Measurements from ENCODE around the gene SLC51B. TPM values are rescaled to one million over a fixed set of nuclear protein-coding genes. Genes with fewer than 3 reads are reported as not detected.

Gene SLC51B
- total and polyA plus RNA-seq, 2 of the 4 experiments (the other 2 are of a cell fraction): not detected

- Histone ChIP-seq H3K9ac (ENCODE audit: low read depth, low read length) (no peak overlapping the region), H4K5ac (ENCODE audit: low read depth, low read length) (no peak overlapping the region), H3K4me2 (ENCODE audit: low read depth, low read length) (no peak overlapping the region), H2AK5ac (ENCODE audit: low read depth, low read length) (no peak overlapping the region; the same call in 1 of the 2 replicates), H3K4me3 (ENCODE audit: insufficient read depth, low read depth, low read length) (no peak overlapping the region), H3K79me1 (ENCODE audit: low read depth in 1 of 2, low read length in 2 of 2) (no peaks in the 10 kb centered on the region), H4K20me1 (ENCODE audit: insufficient read depth, low read length) (no peaks in the 10 kb centered on the region; the same call in none of the 2 replicates), H2BK20ac (ENCODE audit: low read depth, low read length) (no peak overlapping the region), H3K27me3 (ENCODE audit: control insufficient read depth, insufficient read depth, low read length) (peaks cover 44% of the 10 kb centered on the region), H3K4ac (ENCODE audit: low read depth, low read length) (no peak overlapping the region), H4K91ac (ENCODE audit: insufficient read depth, low read depth, low read length) (no peak overlapping the region), H2BK15ac (ENCODE audit: low read depth, low read length) (no peak overlapping the region), H2BK120ac (ENCODE audit: low read depth, low read length) (no peak overlapping the region), H4K8ac (ENCODE audit: low read depth in 2 of 2, low read length in 2 of 2) (no peak overlapping the region), H3K23ac (ENCODE audit: low read depth, low read length) (no peak overlapping the region), H3K9me3 (ENCODE audit: control insufficient read depth, insufficient read depth, low read length) (no peaks in the 10 kb centered on the region), H3K36me3 (ENCODE audit: control insufficient read depth, insufficient read depth, low read length) (no peaks in the 10 kb centered on the region), H3K27ac (ENCODE audit: insufficient read depth, low read length) (no peak overlapping the region), H3K56ac (ENCODE audit: extremely low read depth, insufficient read depth, low read length) (no peak overlapping the region), H3K14ac (replicated peaks; ENCODE audit: low read depth, low read length) (no peak overlapping the region), H3K9me1 (ENCODE audit: insufficient read depth, low read length) (no peaks in the 10 kb centered on the region), H3K18ac (ENCODE audit: low read depth, low read length) (no peak overlapping the region), H2BK5ac (ENCODE audit: low read depth, low read length, poor library complexity, severe bottlenecking) (no peak overlapping the region), H3K4me1 (ENCODE audit: control insufficient read depth, insufficient read depth, low read length) (peaks cover 33% of the 10 kb centered on the region; the same call in 1 of the 2 replicates), H2AFZ (replicated peaks; ENCODE audit: low read length, poor library complexity) (no peak overlapping the region), H2AK9ac (replicated peaks; ENCODE audit: low read depth, low read length, poor library complexity) (no peak overlapping the region)
- 100% methylated on average over 1 of the region's 8 CpGs; no CpG with 5 or more reads in 1 of the 2 experiments for WGBS, 2 experiments (ENCODE audit: extremely low coverage in 2 of 2, insufficient read length in 1 of 2)
- POLR2A ChIA-PET (ENCODE audit: unreplicated experiment): no interaction called here
- intact Hi-C loops (cut with micrococcal nuclease): no loop called here
- dilution Hi-C loops (cut with HindIII; ENCODE audit: low sequenced_read_pairs, unreplicated experiment): no loop called here
- no peak for ATAC-seq (ENCODE audit: low read depth)
- CTCF ChIA-PET: interaction anchor here (3.5 to 4.4 kb wide), 2 partner anchors 31 to 51 kb away, joined by 21 to 74 read pairs; no protein-coding TSS in a partner anchor
- no peak for DNase-seq
- BruUV-seq (replicated peaks): no TSS peak
- TF ChIP-seq RAD21 (IDR thresholded peaks at IDR 0.05; ENCODE audit: low read length) (no peak), RFX5 (IDR thresholded peaks at IDR 0.05; ENCODE audit: low read depth, low read length) (no peak), CEBPB (IDR thresholded peaks at IDR 0.05; ENCODE audit: low read depth, low read length) (no peak), BHLHE40 (IDR thresholded peaks at IDR 0.05; ENCODE audit: low read depth, low read length) (no peak), USF2 (IDR thresholded peaks at IDR 0.05; ENCODE audit: low read depth, low read length) (no peak), CTCF (conservative IDR thresholded peaks at IDR 0.05; ENCODE audit: low read depth, low read length) (no peak), CHD1 (IDR thresholded peaks at IDR 0.05; ENCODE audit: low read depth, low read length) (no peak), SMC3 (IDR thresholded peaks at IDR 0.05; ENCODE audit: low read depth, low read length) (no peak)
- in situ Hi-C loops (cut with MboI; ENCODE audit: low sequenced_read_pairs): loop anchor here (5.0 to 10.0 kb wide), 2 partner anchors 33 to 50 kb away; no protein-coding TSS in a partner anchor
These were observed 40.1 kb downstream of the SLC51B start for GRCh38 chr15:65085207-65085753.

Measured in IMR-90 (cell line).